Measurements from ENCODE around the gene DOP1B.
A peak's percentile ranks its signal among the peaks of the same experiment; 100 is the strongest.

The DOP1B gene

DNA sequence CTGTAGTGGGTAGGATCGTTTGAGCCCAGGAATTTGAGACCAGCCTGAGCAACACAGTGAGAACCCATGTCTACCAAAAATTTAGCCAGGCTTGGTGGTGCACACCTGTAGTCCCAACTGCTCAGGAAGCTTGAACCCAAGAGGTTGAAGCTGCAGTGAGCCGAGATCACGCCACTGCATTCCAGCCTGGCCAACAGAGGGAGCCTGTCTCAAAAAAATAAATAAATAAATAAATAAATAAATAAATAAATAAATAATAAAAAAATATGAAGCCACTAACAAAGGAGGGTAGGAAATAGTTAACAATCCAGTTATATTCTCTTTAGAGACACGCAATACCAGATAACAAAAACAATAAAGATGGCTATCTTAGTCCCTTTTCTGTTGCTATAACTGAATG lies 33.6 kb upstream of the DOP1B start:
- TF ChIP-seq, protein P1, sequence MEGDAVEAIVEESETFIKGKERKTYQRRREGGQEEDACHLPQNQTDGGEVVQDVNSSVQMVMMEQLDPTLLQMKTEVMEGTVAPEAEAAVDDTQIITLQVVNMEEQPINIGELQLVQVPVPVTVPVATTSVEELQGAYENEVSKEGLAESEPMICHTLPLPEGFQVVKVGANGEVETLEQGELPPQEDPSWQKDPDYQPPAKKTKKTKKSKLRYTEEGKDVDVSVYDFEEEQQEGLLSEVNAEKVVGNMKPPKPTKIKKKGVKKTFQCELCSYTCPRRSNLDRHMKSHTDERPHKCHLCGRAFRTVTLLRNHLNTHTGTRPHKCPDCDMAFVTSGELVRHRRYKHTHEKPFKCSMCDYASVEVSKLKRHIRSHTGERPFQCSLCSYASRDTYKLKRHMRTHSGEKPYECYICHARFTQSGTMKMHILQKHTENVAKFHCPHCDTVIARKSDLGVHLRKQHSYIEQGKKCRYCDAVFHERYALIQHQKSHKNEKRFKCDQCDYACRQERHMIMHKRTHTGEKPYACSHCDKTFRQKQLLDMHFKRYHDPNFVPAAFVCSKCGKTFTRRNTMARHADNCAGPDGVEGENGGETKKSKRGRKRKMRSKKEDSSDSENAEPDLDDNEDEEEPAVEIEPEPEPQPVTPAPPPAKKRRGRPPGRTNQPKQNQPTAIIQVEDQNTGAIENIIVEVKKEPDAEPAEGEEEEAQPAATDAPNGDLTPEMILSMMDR (IDR thresholded peaks at IDR 0.05): no peak
- Histone ChIP-seq H3K27me3 (ENCODE audit: control insufficient read depth, insufficient read depth, low read length) (no peaks in the 10 kb centered on the region), H3K79me2 (no peaks in the 10 kb centered on the region), H3K9ac (no peak overlapping the region), H3K4me3 (ENCODE audit: low read depth, low read length) (no peak overlapping the region), H3K27ac (no peak overlapping the region), H3K4me1 (peaks cover under 1% of the 10 kb centered on the region), H3K4me2 (ENCODE audit: low read length) (no peak overlapping the region), H2AFZ (no peak overlapping the region), H3K36me3 (ENCODE audit: control insufficient read depth, insufficient read depth, low read length) (no peaks in the 10 kb centered on the region), H3K9me3 (ENCODE audit: control insufficient read depth, low read length) (no peaks in the 10 kb centered on the region)

DNA sequence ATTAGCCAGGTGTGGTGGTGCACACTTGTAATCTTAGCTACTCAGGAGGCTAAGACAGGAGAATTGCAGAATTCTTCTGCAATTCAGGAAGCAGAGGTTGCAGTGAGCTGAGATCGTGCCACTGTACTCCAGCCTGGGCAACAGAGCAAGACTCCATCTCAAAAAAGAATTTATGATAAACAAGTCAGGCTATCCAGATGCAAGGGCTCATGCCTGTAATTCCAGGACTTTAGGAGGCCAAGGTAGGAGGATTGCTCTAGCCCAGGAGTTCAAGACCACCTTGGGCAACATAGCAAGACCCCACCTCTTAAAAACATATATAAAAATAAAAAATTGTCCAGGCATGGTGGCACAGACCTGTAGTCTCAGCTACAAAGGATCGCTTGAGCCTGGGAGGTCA lies 32.2 kb upstream of the DOP1B start:
- H3K27me3 ChIP-seq (ENCODE audit: control insufficient read depth, insufficient read depth, low read length): no peaks in the 10 kb centered on the region
- no peak overlapping the region for H3K4me3 ChIP-seq (ENCODE audit: low read depth, low read length)
- H3K4me2 ChIP-seq (ENCODE audit: low read length): no peak overlapping the region
- H3K9ac ChIP-seq: no peak overlapping the region
- peaks cover 4% of the 10 kb centered on the region for H3K4me1 ChIP-seq
- H3K9me3 ChIP-seq (ENCODE audit: control insufficient read depth, low read length): no peaks in the 10 kb centered on the region
- no peaks in the 10 kb centered on the region for H3K36me3 ChIP-seq (ENCODE audit: control insufficient read depth, insufficient read depth, low read length)
- TF ChIP-seq, protein P1 (IDR thresholded peaks at IDR 0.05): no peak
- H3K27ac ChIP-seq: no peak overlapping the region
- H2AFZ ChIP-seq: no peak overlapping the region
- no peaks in the 10 kb centered on the region for H3K79me2 ChIP-seq

DNA sequence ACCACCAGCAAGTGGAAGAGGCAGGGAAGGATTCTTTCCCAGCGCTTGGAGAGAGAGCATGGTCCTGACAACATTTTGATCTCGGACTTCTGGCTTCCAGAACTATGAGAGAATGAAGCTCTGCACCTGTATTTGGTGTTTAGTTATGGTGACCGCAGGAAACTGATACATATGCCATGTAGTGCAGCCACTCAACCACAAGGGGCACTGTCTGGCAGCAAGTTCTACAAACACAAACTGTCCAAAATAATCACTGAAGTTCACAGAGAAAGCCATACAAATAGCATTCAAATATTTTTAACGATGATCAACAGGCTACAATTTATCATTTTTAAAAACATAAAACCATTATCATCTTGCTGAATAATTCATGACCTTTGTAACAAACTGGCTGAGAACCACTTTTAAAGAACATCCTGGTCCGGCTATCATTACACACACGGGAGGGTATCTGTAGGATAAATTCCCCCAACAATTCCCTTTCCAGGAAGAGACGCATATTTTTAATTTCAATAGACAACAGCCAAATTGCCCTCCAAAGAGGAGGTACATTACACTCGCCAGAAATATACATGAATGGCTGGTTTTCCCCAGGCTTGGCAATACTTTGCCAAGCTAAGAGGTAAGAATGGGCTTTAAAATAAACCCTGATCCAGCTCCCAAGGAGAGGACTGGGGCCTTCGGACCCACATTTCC lies 31.0 kb upstream of the DOP1B start:
- H3K27me3 ChIP-seq (ENCODE audit: control insufficient read depth, insufficient read depth, low read length): no peaks in the 10 kb centered on the region
- peaks cover 4% of the 10 kb centered on the region for H3K4me1 ChIP-seq
- TF ChIP-seq, protein P1 (IDR thresholded peaks at IDR 0.05): peak; percentile 83
- H3K4me2 ChIP-seq (ENCODE audit: low read length): no peak overlapping the region
- H3K9me3 ChIP-seq (ENCODE audit: control insufficient read depth, low read length): no peaks in the 10 kb centered on the region
- no peak overlapping the region for H3K9ac ChIP-seq
- no peaks in the 10 kb centered on the region for H3K36me3 ChIP-seq (ENCODE audit: control insufficient read depth, insufficient read depth, low read length)
- H3K27ac ChIP-seq: no peak overlapping the region
- no peak overlapping the region for H2AFZ ChIP-seq
- H3K79me2 ChIP-seq: no peaks in the 10 kb centered on the region
- no peak overlapping the region for H3K4me3 ChIP-seq (ENCODE audit: low read depth, low read length)

DNA sequence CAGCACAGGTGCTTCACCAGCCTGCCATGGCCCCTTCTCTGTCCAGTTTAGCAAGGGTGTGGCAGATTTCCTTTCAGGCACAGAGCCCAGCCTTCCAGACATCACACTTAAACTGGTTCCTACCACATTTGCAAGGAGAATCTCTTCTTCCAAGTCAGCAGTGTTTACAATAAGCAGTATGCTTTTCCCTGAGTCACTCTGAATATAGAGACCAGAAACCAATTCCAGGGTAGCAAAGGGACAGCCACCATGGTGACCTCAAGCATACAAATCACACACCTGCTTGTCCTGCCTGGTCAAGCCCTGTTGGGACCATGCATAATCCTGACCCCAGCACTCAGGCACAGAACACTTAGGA lies 30.4 kb upstream of the DOP1B start:
- Histone ChIP-seq H3K27me3 (ENCODE audit: control insufficient read depth, insufficient read depth, low read length) (no peaks in the 10 kb centered on the region), H3K9me3 (ENCODE audit: control insufficient read depth, low read length) (no peaks in the 10 kb centered on the region), H2AFZ (no peak overlapping the region), H3K36me3 (ENCODE audit: control insufficient read depth, insufficient read depth, low read length) (no peaks in the 10 kb centered on the region), H3K9ac (no peak overlapping the region), H3K4me2 (ENCODE audit: low read length) (no peak overlapping the region), H3K4me1 (peaks cover 4% of the 10 kb centered on the region), H3K4me3 (ENCODE audit: low read depth, low read length) (no peak overlapping the region), H3K79me2 (no peaks in the 10 kb centered on the region), H3K27ac (no peak overlapping the region)
- TF ChIP-seq, protein P1 (IDR thresholded peaks at IDR 0.05): no peak

DNA sequence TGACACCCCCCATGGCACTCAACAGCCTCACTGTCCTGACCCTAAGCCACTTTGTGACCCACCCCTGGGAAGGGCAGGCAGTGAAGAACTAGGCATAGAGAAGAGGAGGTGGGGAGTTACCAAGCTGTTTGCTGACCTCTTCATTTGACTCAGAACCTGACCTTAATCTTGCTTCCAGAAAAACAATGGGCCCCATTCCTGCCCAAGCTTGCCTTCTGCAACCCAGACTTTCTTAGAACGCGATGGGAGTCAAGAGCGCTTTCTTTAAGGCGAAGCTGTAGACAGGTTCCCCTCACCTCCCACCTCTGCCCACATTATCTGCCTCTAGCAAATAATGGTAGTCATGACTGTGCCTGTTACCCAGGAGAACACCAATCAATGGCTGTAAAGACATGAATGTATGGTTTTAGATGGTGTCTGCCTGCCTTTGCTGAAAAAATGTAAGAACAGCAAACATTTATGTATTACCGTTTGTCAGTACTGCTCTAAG lies 30.0 kb upstream of the DOP1B start:
- H2AFZ ChIP-seq: no peak overlapping the region
- H3K9me3 ChIP-seq (ENCODE audit: control insufficient read depth, low read length): no peaks in the 10 kb centered on the region
- TF ChIP-seq, protein P1 (IDR thresholded peaks at IDR 0.05): no peak
- H3K4me3 ChIP-seq (ENCODE audit: low read depth, low read length): no peak overlapping the region
- no peak overlapping the region for H3K4me2 ChIP-seq (ENCODE audit: low read length)
- no peaks in the 10 kb centered on the region for H3K79me2 ChIP-seq
- no peak overlapping the region for H3K27ac ChIP-seq
- no peak overlapping the region for H3K9ac ChIP-seq
- H3K4me1 ChIP-seq: peaks cover 4% of the 10 kb centered on the region
- no peaks in the 10 kb centered on the region for H3K36me3 ChIP-seq (ENCODE audit: control insufficient read depth, insufficient read depth, low read length)
- H3K27me3 ChIP-seq (ENCODE audit: control insufficient read depth, insufficient read depth, low read length): no peaks in the 10 kb centered on the region

Data from parathyroid adenoma (tissue), 2 donors.